Endodermal cell (in vitro differentiated cells): Measurements from ENCODE around the gene MSH3. TPM values are rescaled to one million over a fixed set of nuclear protein-coding genes. Genes with fewer than 3 reads are reported as not detected.
"Not testable (repeated sequence)": the region's sequence is repeated elsewhere in the genome, so short reads cannot be mapped to it uniquely, and the experiment has no call there.

ENCODE experiments used
- DNase-seq: peaks from one replicate; pipeline ENCODE4 v3.0.0-alpha.2; 2017
- H3K27ac ChIP-seq: 2 replicates; pipeline ENCODE4 v1.5.1; 2013; ENCODE audit warnings: mild to moderate bottlenecking, low read depth, low read length, moderate library complexity
- H3K27me3 ChIP-seq: 2 replicates; pipeline ENCODE4 v1.6.1; 2013; ENCODE audit warnings: mild to moderate bottlenecking, low read length, moderate library complexity; ENCODE audit not compliant: insufficient read depth, control insufficient read depth, poor library complexity, severe bottlenecking
- H3K36me3 ChIP-seq: 2 replicates; pipeline ENCODE4 v1.7.0; 2013; ENCODE audit warnings: mild to moderate bottlenecking, low read length, moderate library complexity; ENCODE audit not compliant: control insufficient read depth, insufficient read depth
- H3K4me1 ChIP-seq: one replicate; pipeline ENCODE4 v1.7.0; 2013; ENCODE audit warnings: low read length; ENCODE audit not compliant: control insufficient read depth, insufficient read depth
- H3K4me3 ChIP-seq: 2 replicates; pipeline ENCODE4 v1.5.1; 2013; ENCODE audit warnings: mild to moderate bottlenecking, low read length, moderate library complexity
- H3K9ac ChIP-seq: 2 replicates; pipeline ENCODE4 v1.6.1; 2013; ENCODE audit warnings: mild to moderate bottlenecking, low read length, moderate library complexity; ENCODE audit not compliant: poor library complexity, severe bottlenecking; ENCODE audit errors: extremely low read depth
- H3K9me3 ChIP-seq: 2 replicates; pipeline ENCODE4 v1.6.1; 2013; ENCODE audit warnings: mild to moderate bottlenecking, low read length, moderate library complexity; ENCODE audit not compliant: control insufficient read depth
- H3K27ac Mint-ChIP-seq: 2 replicates; pipeline ENCODE4 v1.8.0; 2020; ENCODE audit warnings: mixed read lengths
- H3K27me3 Mint-ChIP-seq: 2 replicates; pipeline ENCODE4 v1.8.0; 2021; ENCODE audit warnings: mild to moderate bottlenecking, mixed read lengths; ENCODE audit not compliant: insufficient read depth
- H3K36me3 Mint-ChIP-seq: 2 replicates; pipeline ENCODE4 v1.8.0; 2020; ENCODE audit warnings: low read depth, mixed read lengths
- H3K4me1 Mint-ChIP-seq: 2 replicates; pipeline ENCODE4 v1.8.0; 2020; ENCODE audit warnings: mixed read lengths
- H3K4me3 Mint-ChIP-seq: 2 replicates; pipeline ENCODE4 v1.8.0; 2020; ENCODE audit warnings: mild to moderate bottlenecking, moderate library complexity, mixed read lengths
- H3K9me3 Mint-ChIP-seq: 2 replicates; pipeline ENCODE4 v1.8.0; 2020; ENCODE audit warnings: mild to moderate bottlenecking, mixed read lengths
- CTCF ChIP-seq: fragments of 200-600 bp; sonication (generic); conservative IDR thresholded peaks from 2 replicates; pipeline ENCODE4 v1.5.0; 2021; ENCODE audit warnings: antibody characterized with exemption, mild to moderate bottlenecking
- WGBS, 2 experiments: methylation state at CpG; one replicate each; pipeline versions ENCODE4 v1.1.5 to v1.1.7; 2013; ENCODE audit warnings: missing lambda C conversion rate in 2 of 2, mixed read lengths in 1 of 2; ENCODE audit not compliant: insufficient coverage in 1 of 2, insufficient read length in 1 of 2; 5-methylcytosine and 5-hydroxymethylcytosine counted together
- total RNA-seq, 2 donors: library from RNA; stranded (reverse); fragmentation: NEBNext Ultra II Directional in 1 of 2; extraction: Animal tissue kit (Norgen Biotek cat#: 25700) in 1 of 2; gene quantifications; 2 replicates in 1 of 2; 3 replicates in 1 of 2; pipeline ENCODE4 v1.2.1, GENCODE V29; 2021

MSH3 gene
- total RNA-seq, 2 donors from 2014 or later, result 17.3 to 25.2 TPM

GRCh38 chr5:80822640-80823039, 168.2 kb downstream of the MSH3 start:
- Histone ChIP-seq H3K27ac (no peak overlapping the region), H3K4me3 (no peak overlapping the region), H3K9ac (no peak overlapping the region), H3K9me3 (peaks cover 28% of the 10 kb centered on the region), H3K4me1 (no peaks in the 10 kb centered on the region), H3K36me3 (peaks cover 30% of the 10 kb centered on the region), H3K27me3 (no peaks in the 10 kb centered on the region)
- peaks cover 41% of the 10 kb centered on the region for H3K36me3 Mint-ChIP-seq
- H3K4me3 Mint-ChIP-seq, result no peak overlapping the region
- no peaks in the 10 kb centered on the region for H3K4me1 Mint-ChIP-seq
- 100% methylated on average over 1 of the region's 1 CpG for WGBS, 2 experiments
- H3K9me3 Mint-ChIP-seq, result peaks cover 32% of the 10 kb centered on the region
- no peak for TF ChIP-seq CTCF
- no peaks in the 10 kb centered on the region for H3K27me3 Mint-ChIP-seq
- no peak overlapping the region for H3K27ac Mint-ChIP-seq
- no peak for DNase-seq

GRCh38 chr5:80824159-80824558, 169.7 kb downstream of the MSH3 start:
- DNase-seq, H3K27ac Mint-ChIP-seq, H3K4me3 ChIP-seq, H3K4me3 Mint-ChIP-seq, H3K9ac ChIP-seq, H3K27ac ChIP-seq, H3K4me1 Mint-ChIP-seq, H3K27me3 ChIP-seq, H3K27me3 Mint-ChIP-seq, H3K4me1 ChIP-seq: not testable (repeated sequence)
- Mint-ChIP-seq H3K9me3 (peaks cover 46% of the 10 kb centered on the region), H3K36me3 (peaks cover 52% of the 10 kb centered on the region)
- WGBS, 2 experiments, result 95% methylated on average over 11 of the region's 22 CpGs; no CpG with 5 or more reads in 1 of the 2 experiments
- Histone ChIP-seq H3K36me3 (peaks cover 35% of the 10 kb centered on the region), H3K9me3 (peaks cover 43% of the 10 kb centered on the region)

- peaks cover 61% of the 10 kb centered on the region for H3K36me3 Mint-ChIP-seq
These were observed 171.5 kb downstream of the MSH3 start for GRCh38 chr5:80825786-80826460.

More at GRCh38 chr5:80825786-80826460, 171.5 kb downstream of the MSH3 start:
- no peak for DNase-seq
- Histone ChIP-seq H3K36me3 (peaks cover 33% of the 10 kb centered on the region), H3K9me3 (peaks cover 51% of the 10 kb centered on the region), H3K4me3 (no peak overlapping the region), H3K27ac (no peak overlapping the region), H3K4me1 (no peaks in the 10 kb centered on the region), H3K27me3 (no peaks in the 10 kb centered on the region), H3K9ac (no peak overlapping the region)
- Mint-ChIP-seq H3K4me3 (no peak overlapping the region), H3K9me3 (peaks cover 59% of the 10 kb centered on the region), H3K27me3 (no peaks in the 10 kb centered on the region), H3K4me1 (no peaks in the 10 kb centered on the region), H3K27ac (no peak overlapping the region)
- WGBS, 2 experiments, result 85 to 100% methylated on average over 1 to 2 of the region's 2 CpGs
- no peak for TF ChIP-seq CTCF
